Measurements from ENCODE around the gene CST1. TPM values are rescaled to one million over a fixed set of nuclear protein-coding genes. Genes with fewer than 3 reads are reported as not detected.
"Not testable (repeated sequence)": the region's sequence is repeated elsewhere in the genome, so short reads cannot be mapped to it uniquely, and the experiment has no call there.

The CST1 gene
- total and polyA plus RNA-seq, 9 donors, result 0.11 to 2.3 TPM; not detected in 7

GRCh38 chr20:23766531-23766930, 15.8 kb upstream of the CST1 start:
- H3K4me3 ChIP-seq, result no peak overlapping the region
- H3K9me3 ChIP-seq, result no peaks in the 10 kb centered on the region
- H3K36me3 ChIP-seq, result no peaks in the 10 kb centered on the region
- no peaks in the 10 kb centered on the region for H3K27me3 ChIP-seq
- intact Hi-C loops (cut with DNase I), result no loop called here
- no peaks in the 10 kb centered on the region for H3K4me1 ChIP-seq (ENCODE audit: insufficient read depth)
- no peak overlapping the region for H3K27ac ChIP-seq
- no peak for TF ChIP-seq CTCF (IDR thresholded peaks at IDR 0.05)
- WGBS, 3 donors, result 81 to 87% (median 82%) methylated on average over 1 of the region's 1 CpG
- no peak for DNase-seq

GRCh38 chr20:23765578-23765977, 14.8 kb upstream of the CST1 start:
- no peak for DNase-seq
- Histone ChIP-seq H3K9me3 (no peaks in the 10 kb centered on the region), H3K27me3 (no peaks in the 10 kb centered on the region), H3K4me1 (ENCODE audit: insufficient read depth) (no peaks in the 10 kb centered on the region), H3K27ac (no peak overlapping the region), H3K4me3 (no peak overlapping the region), H3K36me3 (no peaks in the 10 kb centered on the region)
- WGBS, 3 donors, result 85 to 90% (median 87%) methylated on average over 4 to 5 of the region's 5 CpGs
- TF ChIP-seq CTCF (IDR thresholded peaks at IDR 0.05) (no peak), EP300 (IDR thresholded peaks at IDR 0.05) (no peak), POLR2A (IDR thresholded peaks at IDR 0.05) (no peak)
- intact Hi-C loops (cut with DNase I), result no loop called here

GRCh38 chr20:23764630-23765029, 13.9 kb upstream of the CST1 start:
- WGBS, 3 donors, result 18 to 39% (median 31%) methylated on average over 2 of the region's 2 CpGs
- intact Hi-C loops (cut with DNase I); DNase-seq; H3K9me3 ChIP-seq; H3K27ac ChIP-seq; H3K36me3 ChIP-seq; H3K4me3 ChIP-seq; H3K27me3 ChIP-seq; H3K4me1 ChIP-seq (ENCODE audit: insufficient read depth): not testable (repeated sequence)

GRCh38 chr20:23763345-23763744, 12.6 kb upstream of the CST1 start:
- Histone ChIP-seq H3K27me3 (no peaks in the 10 kb centered on the region), H3K27ac (no peak overlapping the region), H3K36me3 (no peaks in the 10 kb centered on the region), H3K9me3 (no peaks in the 10 kb centered on the region), H3K4me1 (ENCODE audit: insufficient read depth) (no peaks in the 10 kb centered on the region), H3K4me3 (no peak overlapping the region)
- no peak for TF ChIP-seq CTCF (IDR thresholded peaks at IDR 0.05)
- no peak for TF ChIP-seq POLR2A (IDR thresholded peaks at IDR 0.05)
- TF ChIP-seq EP300 (IDR thresholded peaks at IDR 0.05), result no peak
- DNase-seq, result no peak
- intact Hi-C loops (cut with DNase I), result no loop called here

- Histone ChIP-seq H3K27ac (no peak overlapping the region), H3K4me3 (no peak overlapping the region), H3K36me3 (no peaks in the 10 kb centered on the region), H3K27me3 (no peaks in the 10 kb centered on the region), H3K4me1 (ENCODE audit: insufficient read depth) (no peaks in the 10 kb centered on the region), H3K9me3 (no peaks in the 10 kb centered on the region)
- intact Hi-C loops (cut with DNase I), result no loop called here
- TF ChIP-seq EP300 (IDR thresholded peaks at IDR 0.05) (no peak), CTCF (IDR thresholded peaks at IDR 0.05) (no peak), POLR2A (IDR thresholded peaks at IDR 0.05) (no peak)
- 53 to 72% (median 67%) methylated on average over 2 of the region's 2 CpGs for WGBS, 3 donors
- DNase-seq, result no peak
Measured at GRCh38 chr20:23759306-23759940, 8.7 kb upstream of the CST1 start.

- H3K4me3 ChIP-seq; intact Hi-C loops (cut with DNase I); H3K27ac ChIP-seq; H3K9me3 ChIP-seq; H3K36me3 ChIP-seq; H3K27me3 ChIP-seq; DNase-seq; H3K4me1 ChIP-seq (ENCODE audit: insufficient read depth): not testable (repeated sequence)
- WGBS, 3 donors, result 6 to 15% (median 10%) methylated on average over 3 of the region's 3 CpGs
Measured at GRCh38 chr20:23756792-23757191, 6.1 kb upstream of the CST1 start.

GRCh38 chr20:23755131-23755611, 4.4 kb upstream of the CST1 start:
- intact Hi-C loops (cut with DNase I); H3K4me3 ChIP-seq; H3K36me3 ChIP-seq; H3K4me1 ChIP-seq (ENCODE audit: insufficient read depth); H3K27ac ChIP-seq; DNase-seq; H3K27me3 ChIP-seq; H3K9me3 ChIP-seq: not testable (repeated sequence)
- 67 to 70% (median 69%) methylated on average over 3 of the region's 3 CpGs for WGBS, 3 donors
